Measurements from ENCODE around the gene VPS26B. TPM values are rescaled to one million over a fixed set of nuclear protein-coding genes. Genes with fewer than 3 reads are reported as not detected.

Gene VPS26B
- total and polyA plus RNA-seq, 2 experiments from 2014 or later = 10.1 to 29.1 TPM

DNA sequence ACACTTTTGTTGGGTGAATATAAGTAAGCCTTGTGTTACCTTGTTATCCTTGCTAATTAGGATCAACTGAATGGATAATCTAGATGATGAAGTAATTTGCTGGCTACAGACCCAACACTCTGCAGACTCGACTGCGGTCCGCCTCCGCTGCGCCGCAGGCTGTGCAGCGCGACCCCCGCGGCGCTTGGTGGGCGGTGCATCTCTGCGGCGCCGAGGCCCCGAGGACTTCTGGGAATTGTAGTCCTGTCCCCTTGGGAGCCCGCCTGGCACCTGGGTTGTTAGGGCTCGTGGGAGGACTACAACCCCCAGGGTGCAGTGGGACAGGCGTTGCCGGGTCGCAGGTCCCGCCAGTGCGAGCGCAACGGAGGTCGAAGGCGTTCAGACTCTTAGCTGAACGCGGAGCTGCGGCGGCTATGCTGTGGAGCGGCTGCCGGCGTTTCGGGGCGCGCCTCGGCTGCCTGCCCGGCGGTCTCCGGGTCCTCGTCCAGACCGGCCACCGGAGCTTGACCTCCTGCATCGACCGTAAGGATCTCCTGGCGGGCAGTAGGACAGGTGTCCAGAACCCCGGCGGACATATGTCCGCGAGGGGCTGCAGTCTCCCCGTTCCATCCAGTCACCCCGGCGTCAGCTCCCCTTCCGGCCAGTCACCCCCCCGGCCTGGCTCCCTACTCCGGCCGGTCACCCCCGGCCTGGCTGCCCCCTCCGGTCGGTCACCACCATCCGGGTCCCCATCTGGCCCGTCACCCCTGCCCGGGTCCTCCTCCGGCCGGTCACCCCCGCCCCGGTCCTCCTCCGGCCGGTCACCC lies 28.9 kb downstream of the VPS26B start, which contains the start of the genes ACAD8 and THYN1:
ACAD8 (plus strand) TSS at position 381 of the 806 bp plus-strand sequence; CDS start at position 414, 33 bp downstream.
THYN1 (minus strand) TSS at position 165 of the 806 bp plus-strand sequence. CDS start 470 bp downstream, outside the sequence.
- ATAC-seq = peak; percentile 99

DNA sequence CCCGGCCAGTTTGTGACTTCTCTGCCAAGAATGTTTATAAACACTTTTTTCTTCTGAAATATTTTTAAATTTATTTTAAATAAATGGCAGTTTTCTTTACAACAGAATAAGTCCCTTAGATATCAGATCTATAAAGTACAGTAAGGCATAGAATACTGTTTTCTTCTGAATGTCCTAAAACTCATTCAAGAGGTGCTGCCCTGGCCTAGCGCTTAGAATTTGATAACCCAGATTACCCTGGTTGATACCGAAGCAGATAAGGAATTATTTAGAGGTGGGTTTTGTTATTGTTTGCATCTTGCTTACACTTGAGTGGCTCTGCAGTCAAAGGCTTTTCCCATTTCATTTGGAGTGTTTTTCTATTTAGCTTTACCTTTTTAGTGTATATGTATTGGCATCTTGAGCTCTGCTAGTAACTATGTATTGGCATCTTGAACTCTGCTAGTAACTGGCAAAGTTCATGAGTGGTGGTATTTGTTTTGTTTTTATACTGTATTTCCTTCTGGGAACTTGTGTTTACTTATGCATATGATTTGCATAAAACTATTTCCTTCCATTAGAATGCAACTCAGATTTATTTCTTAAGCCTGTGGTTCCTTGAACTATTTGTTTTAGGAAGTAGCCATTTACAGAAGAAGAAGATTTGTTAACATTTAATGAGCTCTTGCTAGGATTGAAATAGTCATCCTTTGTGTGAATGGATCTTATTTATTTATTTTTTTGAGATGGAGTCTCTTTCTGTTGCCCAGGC lies 30.1 kb downstream of the VPS26B start:
- no peak overlapping the region for H3K27ac Mint-ChIP-seq
- TF ChIP-seq POLR2AphosphoS5 (IDR thresholded peaks at IDR 0.05; ENCODE audit: low read depth) = no peak

More for the DNA sequence above, 28.9 kb downstream of the VPS26B start, which contains the start of the genes ACAD8 and THYN1:
- Histone ChIP-seq H3K27ac (ENCODE audit: low read depth) (no peak within 1 kb of the TSS), H3K79me2 (replicated peaks; ENCODE audit: insufficient read depth) (peaks cover 53% of the 10 kb centered on the region), H2AFZ (peak within 1 kb of the TSS; percentile 77), H3K4me1 (ENCODE audit: insufficient read depth) (peaks cover 24% of the 10 kb centered on the region), H3K4me3 (peak within 1 kb of the TSS; percentile 65), H3K4me2 (peak within 1 kb of the TSS; percentile 94), H3K27me3 (ENCODE audit: insufficient read depth) (no peaks in the 10 kb centered on the region), H3K36me3 (ENCODE audit: insufficient read depth) (peaks cover 34% of the 10 kb centered on the region), H3F3A (replicated peaks; ENCODE audit: low read depth) (no peaks in the 10 kb centered on the region; the same call in 1 of the 2 replicates), H3K9me2 (ENCODE audit: insufficient read depth) (no peaks in the 10 kb centered on the region), H4K20me1 (replicated peaks; ENCODE audit: insufficient read depth) (peaks cover 17% of the 10 kb centered on the region)
- TF ChIP-seq CREB1 (CRISPR knock-in tag; IDR thresholded peaks at IDR 0.05; ENCODE audit: low read depth) (peak; percentile 62), EZH2 (IDR thresholded peaks at IDR 0.05; ENCODE audit: low read depth, unreplicated experiment) (no peak), STAT1 (IDR thresholded peaks at IDR 0.05; ENCODE audit: unreplicated experiment) (no peak), NANOG (IDR thresholded peaks at IDR 0.05; ENCODE audit: borderline replicate concordance) (no peak), POLR2AphosphoS5 (IDR thresholded peaks at IDR 0.05; ENCODE audit: low read depth) (peak; percentile 93)
- TF ChIP-seq, protein P1, sequence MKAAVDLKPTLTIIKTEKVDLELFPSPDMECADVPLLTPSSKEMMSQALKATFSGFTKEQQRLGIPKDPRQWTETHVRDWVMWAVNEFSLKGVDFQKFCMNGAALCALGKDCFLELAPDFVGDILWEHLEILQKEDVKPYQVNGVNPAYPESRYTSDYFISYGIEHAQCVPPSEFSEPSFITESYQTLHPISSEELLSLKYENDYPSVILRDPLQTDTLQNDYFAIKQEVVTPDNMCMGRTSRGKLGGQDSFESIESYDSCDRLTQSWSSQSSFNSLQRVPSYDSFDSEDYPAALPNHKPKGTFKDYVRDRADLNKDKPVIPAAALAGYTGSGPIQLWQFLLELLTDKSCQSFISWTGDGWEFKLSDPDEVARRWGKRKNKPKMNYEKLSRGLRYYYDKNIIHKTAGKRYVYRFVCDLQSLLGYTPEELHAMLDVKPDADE (IDR thresholded peaks at IDR 0.05) = peak; percentile 90
- TF ChIP-seq, protein P2, sequence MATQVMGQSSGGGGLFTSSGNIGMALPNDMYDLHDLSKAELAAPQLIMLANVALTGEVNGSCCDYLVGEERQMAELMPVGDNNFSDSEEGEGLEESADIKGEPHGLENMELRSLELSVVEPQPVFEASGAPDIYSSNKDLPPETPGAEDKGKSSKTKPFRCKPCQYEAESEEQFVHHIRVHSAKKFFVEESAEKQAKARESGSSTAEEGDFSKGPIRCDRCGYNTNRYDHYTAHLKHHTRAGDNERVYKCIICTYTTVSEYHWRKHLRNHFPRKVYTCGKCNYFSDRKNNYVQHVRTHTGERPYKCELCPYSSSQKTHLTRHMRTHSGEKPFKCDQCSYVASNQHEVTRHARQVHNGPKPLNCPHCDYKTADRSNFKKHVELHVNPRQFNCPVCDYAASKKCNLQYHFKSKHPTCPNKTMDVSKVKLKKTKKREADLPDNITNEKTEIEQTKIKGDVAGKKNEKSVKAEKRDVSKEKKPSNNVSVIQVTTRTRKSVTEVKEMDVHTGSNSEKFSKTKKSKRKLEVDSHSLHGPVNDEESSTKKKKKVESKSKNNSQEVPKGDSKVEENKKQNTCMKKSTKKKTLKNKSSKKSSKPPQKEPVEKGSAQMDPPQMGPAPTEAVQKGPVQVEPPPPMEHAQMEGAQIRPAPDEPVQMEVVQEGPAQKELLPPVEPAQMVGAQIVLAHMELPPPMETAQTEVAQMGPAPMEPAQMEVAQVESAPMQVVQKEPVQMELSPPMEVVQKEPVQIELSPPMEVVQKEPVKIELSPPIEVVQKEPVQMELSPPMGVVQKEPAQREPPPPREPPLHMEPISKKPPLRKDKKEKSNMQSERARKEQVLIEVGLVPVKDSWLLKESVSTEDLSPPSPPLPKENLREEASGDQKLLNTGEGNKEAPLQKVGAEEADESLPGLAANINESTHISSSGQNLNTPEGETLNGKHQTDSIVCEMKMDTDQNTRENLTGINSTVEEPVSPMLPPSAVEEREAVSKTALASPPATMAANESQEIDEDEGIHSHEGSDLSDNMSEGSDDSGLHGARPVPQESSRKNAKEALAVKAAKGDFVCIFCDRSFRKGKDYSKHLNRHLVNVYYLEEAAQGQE (IDR thresholded peaks at IDR 0.05; ENCODE audit: unreplicated experiment) = no peak
- peak within 1 kb of the TSS; percentile 82 for H3K27ac Mint-ChIP-seq
- H3K4me1 Mint-ChIP-seq = peaks cover 26% of the 10 kb centered on the region
- H3K27me3 Mint-ChIP-seq (ENCODE audit: insufficient read depth, low read depth, poor library complexity) = peaks cover under 1% of the 10 kb centered on the region
- peak within 1 kb of the TSS; percentile 81 for H3K4me3 Mint-ChIP-seq
- no peaks in the 10 kb centered on the region for H3K9me3 Mint-ChIP-seq
- H3K36me3 Mint-ChIP-seq (ENCODE audit: low read depth) = peaks cover 44% of the 10 kb centered on the region
- peak; percentile 99 for DNase-seq (ENCODE audit: low spot score)

More for the DNA sequence above, 30.1 kb downstream of the VPS26B start:
- H3K79me2 ChIP-seq (replicated peaks; ENCODE audit: insufficient read depth) = peaks cover 55% of the 10 kb centered on the region
- H3K9me2 ChIP-seq (ENCODE audit: insufficient read depth) = no peaks in the 10 kb centered on the region
- no peak overlapping the region for H3K27ac ChIP-seq (ENCODE audit: low read depth)
- peak overlapping the region; percentile 65 for H3K4me3 ChIP-seq
- DNase-seq (ENCODE audit: low spot score) (no peak), ATAC-seq (no peak)
- Mint-ChIP-seq H3K27me3 (ENCODE audit: insufficient read depth, low read depth, poor library complexity) (peaks cover 2% of the 10 kb centered on the region), H3K4me3 (peak overlapping the region; percentile 81), H3K4me1 (peaks cover 26% of the 10 kb centered on the region), H3K9me3 (no peaks in the 10 kb centered on the region), H3K36me3 (ENCODE audit: low read depth) (peaks cover 45% of the 10 kb centered on the region)
- H3K27me3 ChIP-seq (ENCODE audit: insufficient read depth) = no peaks in the 10 kb centered on the region
- H3K4me2 ChIP-seq = peak overlapping the region; percentile 94
- H2AFZ ChIP-seq = no peak overlapping the region
- H3K4me1 ChIP-seq (ENCODE audit: insufficient read depth) = peaks cover 24% of the 10 kb centered on the region
- peaks cover 29% of the 10 kb centered on the region for H3K36me3 ChIP-seq (ENCODE audit: insufficient read depth)
- no peaks in the 10 kb centered on the region; the same call in 1 of the 2 replicates for H3F3A ChIP-seq (replicated peaks; ENCODE audit: low read depth)
- H4K20me1 ChIP-seq (replicated peaks; ENCODE audit: insufficient read depth) = peaks cover 17% of the 10 kb centered on the region
